Measurements from ENCODE around the gene STEAP3.

DNA sequence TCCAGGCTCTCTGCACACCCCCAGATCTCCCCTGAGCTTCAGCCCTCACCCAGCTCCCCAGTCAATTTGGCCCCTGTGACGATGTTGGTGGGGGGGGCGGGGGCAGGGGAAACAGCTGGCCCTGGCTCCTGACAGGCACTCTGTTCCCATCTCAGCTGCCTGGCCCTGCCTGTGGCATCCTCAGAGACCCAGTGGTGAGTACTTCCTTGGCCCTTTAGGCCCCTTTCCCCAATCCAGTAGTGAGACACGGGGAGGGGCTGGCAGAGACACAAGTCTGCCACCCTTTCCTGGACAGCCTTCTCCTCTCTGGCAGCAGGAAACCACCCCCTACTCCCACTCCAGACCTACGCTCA is 45.8 kb upstream of the STEAP3 start:
- TF ChIP-seq CTCF (conservative IDR thresholded peaks at IDR 0.05 in 1 of 2, IDR thresholded peaks at IDR 0.05 in 1 of 2; ENCODE audit: low read depth in 1 of 2, low read length in 2 of 2) (no peak), EZH2 (IDR thresholded peaks at IDR 0.05; ENCODE audit: low read length, missing control alignments) (no peak)

Measured in fibroblast of lung (primary cell).